GM12865 (cell line): ENCODE results near the gene STXBP6.
"Not testable (repeated sequence)": the region's sequence is repeated elsewhere in the genome, so short reads cannot be mapped to it uniquely, and the experiment has no call there.

Experiments
- DNase-seq: peaks from one replicate; pipeline ENCODE4 v3.0.0; 2010; ENCODE audit warnings: low read depth
- H3K4me3 ChIP-seq: 2 replicates; pipeline ENCODE4 v1.5.1; 2011; ENCODE audit warnings: mild to moderate bottlenecking, low read depth, low read length, control low read depth
- CTCF ChIP-seq: IDR thresholded peaks from 2 replicates; pipeline ENCODE4 v1.5.1; 2011; ENCODE audit warnings: low read length, control low read depth, low read depth, inconsistent platforms; ENCODE audit not compliant: insufficient read depth; ENCODE audit errors: missing control alignments

Gene STXBP6

GRCh38 chr14:24965934-24966578, 83.9 kb downstream of the STXBP6 start:
- H3K4me3 ChIP-seq: no peak overlapping the region
- no peak for TF ChIP-seq CTCF
- no peak for DNase-seq

GRCh38 chr14:24965578-24965933, 84.4 kb downstream of the STXBP6 start:
- no peak overlapping the region for H3K4me3 ChIP-seq
- no peak for DNase-seq
- no peak for TF ChIP-seq CTCF

DNA sequence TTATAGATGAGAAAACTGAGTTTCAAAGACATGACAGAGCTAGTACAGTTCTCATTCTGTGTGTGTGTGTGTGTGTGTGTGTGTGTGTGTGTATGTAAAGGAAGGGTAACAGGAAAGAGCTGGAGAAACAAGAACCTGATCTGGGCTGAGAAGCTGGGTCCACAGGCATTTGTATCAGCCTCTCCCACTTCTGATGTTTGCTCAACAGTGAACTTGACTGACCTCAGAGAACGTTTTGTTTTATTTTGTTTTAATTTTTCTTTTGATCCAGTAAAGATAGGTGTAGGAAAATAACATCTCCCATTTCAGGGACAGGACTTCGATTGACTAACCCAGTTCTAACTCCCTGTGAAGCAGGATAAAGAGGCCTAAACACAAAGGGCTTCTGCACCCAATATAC, 85.4 kb downstream of the STXBP6 start:
- DNase-seq: no peak
- no peak for TF ChIP-seq CTCF
- no peak overlapping the region for H3K4me3 ChIP-seq

- no peak overlapping the region for H3K4me3 ChIP-seq
- TF ChIP-seq CTCF: no peak
- no peak for DNase-seq
These were observed 85.9 kb downstream of the STXBP6 start for GRCh38 chr14:24964048-24964447.

- DNase-seq, H3K4me3 ChIP-seq: not testable (repeated sequence)
These were observed 87.8 kb downstream of the STXBP6 start for GRCh38 chr14:24962118-24962517.

DNA sequence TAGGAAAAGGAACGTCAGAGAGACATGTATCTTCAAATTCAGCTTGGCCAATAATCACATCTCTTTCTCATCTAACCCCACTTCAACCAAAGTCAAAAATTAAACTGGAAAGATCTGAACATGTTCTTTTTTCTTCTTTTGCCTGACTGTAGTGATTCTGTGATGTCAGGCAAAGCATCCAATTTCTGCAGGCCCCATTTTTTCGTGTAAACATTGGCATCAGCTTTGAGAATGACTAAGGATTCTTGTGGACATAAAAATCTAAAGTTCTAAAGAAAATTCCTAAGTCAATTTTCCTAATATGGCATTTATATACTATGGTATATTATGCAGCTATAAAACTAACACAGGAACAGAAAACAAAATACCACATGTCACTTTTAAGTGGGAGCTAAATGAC, 89.1 kb downstream of the STXBP6 start:
- TF ChIP-seq CTCF: no peak
- H3K4me3 ChIP-seq: no peak overlapping the region
- DNase-seq: no peak

DNA sequence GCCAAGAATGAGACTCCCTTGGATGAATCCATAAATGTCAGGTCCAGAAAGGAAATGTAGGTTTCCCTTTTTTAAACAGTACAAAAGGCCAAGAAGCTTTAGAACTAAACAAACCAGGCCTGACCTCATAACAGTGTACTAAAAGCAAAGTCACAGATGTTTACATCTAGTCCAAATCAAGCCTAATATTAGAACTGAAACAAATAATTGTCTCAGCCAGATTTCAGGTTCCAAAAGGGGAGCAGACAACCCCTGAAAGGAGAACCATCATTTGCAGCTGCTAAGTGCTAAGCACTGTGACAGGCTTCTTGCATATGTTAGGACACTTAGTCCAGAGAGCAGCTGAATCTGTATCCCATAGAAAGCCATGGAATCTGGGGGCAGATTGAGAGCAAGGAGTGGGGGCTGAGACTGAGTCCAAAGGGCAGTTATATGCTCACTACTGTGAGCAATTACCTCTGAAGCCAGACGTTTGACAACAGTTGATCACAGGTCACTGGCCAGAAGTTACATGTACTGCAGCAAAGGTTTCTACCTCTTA, 90.1 kb downstream of the STXBP6 start:
- peak; percentile 29 for DNase-seq
- H3K4me3 ChIP-seq: no peak overlapping the region
- no peak for TF ChIP-seq CTCF
